Measurements from ENCODE around the gene TMA7B. TPM values are rescaled to one million over a fixed set of nuclear protein-coding genes. Genes with fewer than 3 reads are reported as not detected.

TMA7B gene
- total and polyA plus RNA-seq, 2 of the 4 experiments (the other 2 are of a cell fraction), result not detected

DNA sequence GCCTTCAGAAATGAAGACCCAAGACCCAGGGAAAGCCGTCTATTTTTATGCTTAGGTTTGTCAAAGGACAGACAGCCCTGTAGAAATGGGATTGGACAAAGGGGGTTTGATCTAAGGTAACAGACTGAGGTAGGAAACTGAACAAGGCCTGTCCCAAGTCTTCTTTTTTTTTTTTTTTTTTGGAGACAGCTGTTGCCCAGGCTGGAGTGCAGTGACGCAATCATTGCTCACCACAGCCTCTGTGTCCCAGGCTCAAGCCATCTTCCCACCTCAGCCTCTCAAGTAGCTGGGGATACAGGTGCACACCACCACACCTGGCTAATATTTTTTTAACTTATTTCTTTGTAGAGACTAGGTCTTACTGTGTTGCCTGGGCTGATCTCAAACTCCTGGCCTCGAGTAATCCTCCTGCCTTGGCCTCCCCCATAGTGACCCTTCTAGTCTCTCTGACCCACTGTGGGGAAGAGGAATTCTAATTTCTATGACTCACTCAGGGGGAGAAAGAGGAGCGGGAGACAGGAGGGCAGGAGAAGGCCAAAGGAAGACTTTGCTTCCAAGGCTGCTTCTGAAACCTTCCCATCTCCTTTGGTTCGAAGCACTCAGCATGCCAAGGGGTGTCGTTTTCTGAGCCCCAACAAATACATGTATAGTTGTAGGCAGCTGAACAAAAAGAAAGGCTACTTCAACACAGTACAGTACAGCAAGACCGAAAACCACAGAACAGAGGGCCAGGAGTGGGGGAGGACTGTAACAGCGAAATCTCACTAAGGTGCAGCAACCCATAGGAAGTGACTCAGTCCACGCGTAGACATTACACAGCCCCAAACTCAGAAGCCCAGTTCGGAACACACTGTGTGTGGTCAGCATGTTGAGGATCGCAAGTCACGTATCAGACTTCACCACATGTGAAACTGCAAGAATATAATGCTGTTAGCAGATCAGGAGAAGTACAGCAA is 872 bp downstream of the TMA7B start:
- no peaks in the 10 kb centered on the region; the same call in 1 of the 2 replicates for H3K27me3 ChIP-seq (ENCODE audit: control insufficient read depth, insufficient read depth, low read length)
- WGBS, 2 experiments (ENCODE audit: extremely low coverage in 2 of 2, insufficient read length in 1 of 2), result 27% methylated on average over 3 of the region's 13 CpGs; no CpG with 5 or more reads in 1 of the 2 experiments
- ChIA-PET POLR2A (ENCODE audit: unreplicated experiment) (no interaction called here), CTCF (no interaction called here)
- H2BK120ac ChIP-seq (ENCODE audit: low read depth, low read length), result peak overlapping the region; percentile 86
- intact Hi-C loops (cut with micrococcal nuclease) (no loop called here), dilution Hi-C loops (cut with HindIII; ENCODE audit: low sequenced_read_pairs, unreplicated experiment) (no loop called here), in situ Hi-C loops (cut with MboI; ENCODE audit: low sequenced_read_pairs) (no loop called here)
- 0 out of 2 replicates have a peak overlapping the region, but pooled peaks have one; percentile 40 for H3K23ac ChIP-seq (ENCODE audit: low read depth, low read length)
- 0 out of 2 replicates have a peak overlapping the region, but pooled peaks have one; percentile 26 for H2AK5ac ChIP-seq (ENCODE audit: low read depth, low read length)
- H3K9me3 ChIP-seq (ENCODE audit: control insufficient read depth, insufficient read depth, low read length), result no peaks in the 10 kb centered on the region
- H3K4me3 ChIP-seq (ENCODE audit: insufficient read depth, low read depth, low read length), result no peak overlapping the region
- H3K9ac ChIP-seq (ENCODE audit: low read depth, low read length), result no peak overlapping the region
- peak overlapping the region; percentile 82 for H2AFZ ChIP-seq (replicated peaks; ENCODE audit: low read length, poor library complexity)
- peak overlapping the region; percentile 8; the same call in 1 of the 2 replicates for H3K18ac ChIP-seq (ENCODE audit: low read depth, low read length)
- no peaks in the 10 kb centered on the region for H3K36me3 ChIP-seq (ENCODE audit: control insufficient read depth, insufficient read depth, low read length)
- H3K56ac ChIP-seq (ENCODE audit: extremely low read depth, insufficient read depth, low read length), result peak overlapping the region; percentile 65
- 0 out of 2 replicates have a peak, but pooled peaks cover 2% of the 10 kb centered on the region for H3K9me1 ChIP-seq (ENCODE audit: insufficient read depth, low read length)
- H3K14ac ChIP-seq (replicated peaks; ENCODE audit: low read depth, low read length), result peak overlapping the region; percentile 28
- H4K91ac ChIP-seq (ENCODE audit: insufficient read depth, low read depth, low read length), result peak overlapping the region; percentile 86
- peak overlapping the region; percentile 62 for H3K4ac ChIP-seq (ENCODE audit: low read depth, low read length)
- TF ChIP-seq MAZ (IDR thresholded peaks at IDR 0.05; ENCODE audit: borderline replicate concordance, low read depth, low read length), result peak; percentile 6; the same call in 1 of the 2 replicates
- peak; percentile 37; the same call in 1 of the 2 replicates for TF ChIP-seq POLR2A (IDR thresholded peaks at IDR 0.05; ENCODE audit: low read depth, low read length)
- TF ChIP-seq NFE2L2 (IDR thresholded peaks at IDR 0.05; ENCODE audit: low read depth, low read length), result peak; percentile 45; the same call in 1 of the 2 replicates
- TF ChIP-seq FOS (IDR thresholded peaks at IDR 0.05; ENCODE audit: low read depth, low read length), result peak; percentile 59
- TF ChIP-seq ELK1 (IDR thresholded peaks at IDR 0.05; ENCODE audit: borderline replicate concordance, low read depth, low read length), result no peak
- peak; percentile 42; the same call in 1 of the 2 replicates for TF ChIP-seq MXI1 (IDR thresholded peaks at IDR 0.05; ENCODE audit: borderline replicate concordance, low read depth, low read length)
- TF ChIP-seq CEBPB (IDR thresholded peaks at IDR 0.05; ENCODE audit: low read depth, low read length), result peak; percentile 91
- peak; percentile 60 for TF ChIP-seq MAFK (IDR thresholded peaks at IDR 0.05; ENCODE audit: low read depth, low read length)
- TF ChIP-seq BHLHE40 (IDR thresholded peaks at IDR 0.05; ENCODE audit: low read depth, low read length), result peak; percentile 67
- TF ChIP-seq RFX5 (IDR thresholded peaks at IDR 0.05; ENCODE audit: low read depth, low read length), result no peak
- TF ChIP-seq, protein P1, sequence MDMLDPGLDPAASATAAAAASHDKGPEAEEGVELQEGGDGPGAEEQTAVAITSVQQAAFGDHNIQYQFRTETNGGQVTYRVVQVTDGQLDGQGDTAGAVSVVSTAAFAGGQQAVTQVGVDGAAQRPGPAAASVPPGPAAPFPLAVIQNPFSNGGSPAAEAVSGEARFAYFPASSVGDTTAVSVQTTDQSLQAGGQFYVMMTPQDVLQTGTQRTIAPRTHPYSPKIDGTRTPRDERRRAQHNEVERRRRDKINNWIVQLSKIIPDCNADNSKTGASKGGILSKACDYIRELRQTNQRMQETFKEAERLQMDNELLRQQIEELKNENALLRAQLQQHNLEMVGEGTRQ (IDR thresholded peaks at IDR 0.05; ENCODE audit: low read depth, low read length), result no peak
- H4K8ac ChIP-seq (ENCODE audit: low read depth in 2 of 2, low read length in 2 of 2), result peak overlapping the region; percentile 17 to 83; a peak in 3 of 4 replicates
- H2AK9ac ChIP-seq (replicated peaks; ENCODE audit: low read depth, low read length, poor library complexity), result peak overlapping the region; percentile 39
- no peaks in the 10 kb centered on the region for H3K79me1 ChIP-seq (ENCODE audit: low read depth in 1 of 2, low read length in 2 of 2)
- BruUV-seq (replicated peaks), result no TSS peak
- H3K4me2 ChIP-seq (ENCODE audit: low read depth, low read length), result peak overlapping the region; percentile 38
- peak overlapping the region; percentile 97 for H2BK5ac ChIP-seq (ENCODE audit: low read depth, low read length, poor library complexity, severe bottlenecking)
- peak overlapping the region; percentile 31; the same call in 1 of the 2 replicates for H4K5ac ChIP-seq (ENCODE audit: low read depth, low read length)
- peaks cover 8% of the 10 kb centered on the region for H3K4me1 ChIP-seq (ENCODE audit: control insufficient read depth, insufficient read depth, low read length)
- ATAC-seq (ENCODE audit: low read depth), result peak; percentile 86
- peak; percentile 98 for DNase-seq
- no peaks in the 10 kb centered on the region; the same call in 1 of the 2 replicates for H4K20me1 ChIP-seq (ENCODE audit: insufficient read depth, low read length)
- H3K27ac ChIP-seq (ENCODE audit: insufficient read depth, low read length), result peak overlapping the region; percentile 51
- peak overlapping the region; percentile 91 for H2BK20ac ChIP-seq (ENCODE audit: low read depth, low read length)
- peak overlapping the region; percentile 88; the same call in 2 of the 3 replicates for H2BK15ac ChIP-seq (ENCODE audit: low read depth, low read length)
